Hippocampal formation (tissue), 2 donors: ENCODE measurements around the gene TUBG1.
A peak's percentile ranks its signal among the peaks of the same experiment; 100 is the strongest.
"Not testable (repeated sequence)": the region's sequence is repeated elsewhere in the genome, so short reads cannot be mapped to it uniquely, and the experiment has no call there.

ENCODE experiments used
- DNase-seq, 2 donors: peaks; one replicate each; lab custom pipeline; 2025; lab: John Stamatoyannopoulos, UW

The TUBG1 gene

GRCh38 chr17:42623732-42624596, 14.5 kb downstream of the TUBG1 start:
- no peak for DNase-seq

GRCh38 chr17:42627032-42627764, 17.7 kb downstream of the TUBG1 start:
- DNase-seq = not testable (repeated sequence)

DNA sequence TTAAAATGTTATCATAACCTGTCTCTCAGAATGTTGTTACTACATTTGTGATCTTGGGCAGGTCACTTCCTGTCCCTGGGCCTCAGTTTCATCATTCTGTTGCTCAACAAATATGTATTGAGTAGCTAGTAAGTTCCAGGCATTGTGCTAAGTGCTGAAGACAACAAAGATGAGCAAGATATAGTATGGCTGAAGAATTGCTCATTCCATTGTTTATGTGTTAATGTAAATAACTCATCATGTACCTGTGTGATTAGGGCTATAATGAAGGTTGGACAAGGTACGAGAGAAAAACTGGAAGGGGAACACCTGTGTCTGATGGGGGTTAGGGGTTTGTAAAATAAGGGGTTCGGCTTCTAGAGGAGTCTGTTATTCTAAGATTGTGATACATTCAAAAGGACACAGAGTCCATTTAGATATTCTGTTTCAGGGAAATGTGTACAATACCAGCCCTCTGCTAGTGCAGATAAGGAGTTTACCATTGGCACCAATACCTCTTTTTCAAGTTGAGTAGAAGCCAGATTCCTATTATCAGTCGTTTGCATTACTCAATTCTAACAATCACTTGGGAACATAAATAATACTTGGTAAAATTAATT, 20.0 kb downstream of the TUBG1 start:
- no peak for DNase-seq

DNA sequence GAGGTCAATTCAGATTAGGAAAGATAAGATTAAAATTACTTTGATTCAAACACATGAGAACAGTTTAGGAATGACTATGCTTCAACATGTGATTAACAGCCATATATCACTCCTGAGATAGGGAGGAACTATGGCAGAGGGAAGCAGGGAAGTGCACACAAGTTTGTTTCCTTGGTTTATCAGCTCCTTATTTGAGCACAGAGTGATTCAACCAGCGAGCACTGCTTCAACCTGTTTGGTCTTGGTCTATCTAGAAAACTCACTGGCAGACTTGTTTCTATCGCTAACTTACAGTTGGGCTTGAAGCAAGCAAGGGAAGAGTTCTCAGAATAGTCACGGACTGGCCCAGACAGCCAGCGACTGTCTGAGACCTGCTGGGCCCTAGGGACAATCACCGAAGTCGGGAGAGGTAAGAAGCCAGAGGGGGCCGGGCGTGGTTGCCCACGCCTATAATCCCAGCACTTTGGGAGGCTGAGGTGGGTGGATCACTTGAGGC, 23.5 kb downstream of the TUBG1 start:
- DNase-seq = no peak

GRCh38 chr17:42639525-42640113, 30.1 kb downstream of the TUBG1 start:
- no peak for DNase-seq

DNA sequence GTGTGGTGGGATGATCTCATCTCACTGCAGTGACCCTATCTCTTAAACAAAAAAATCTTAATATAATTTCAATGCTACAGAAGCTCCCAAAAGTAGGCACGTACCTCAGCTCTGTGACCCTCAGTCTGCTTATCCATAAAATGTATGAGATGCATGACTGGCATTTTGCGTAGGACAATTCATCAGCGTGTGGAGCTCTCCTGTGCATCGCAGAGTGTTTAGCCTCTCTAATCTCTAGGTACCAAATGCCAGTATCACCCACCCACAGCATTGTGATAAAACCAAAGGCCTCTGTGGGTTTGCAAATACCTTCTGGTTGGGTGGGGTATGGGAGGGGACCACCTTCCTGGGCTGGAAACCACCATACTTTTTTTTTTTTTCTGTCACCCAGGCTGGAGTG, 30.6 kb downstream of the TUBG1 start:
- DNase-seq = no peak

DNA sequence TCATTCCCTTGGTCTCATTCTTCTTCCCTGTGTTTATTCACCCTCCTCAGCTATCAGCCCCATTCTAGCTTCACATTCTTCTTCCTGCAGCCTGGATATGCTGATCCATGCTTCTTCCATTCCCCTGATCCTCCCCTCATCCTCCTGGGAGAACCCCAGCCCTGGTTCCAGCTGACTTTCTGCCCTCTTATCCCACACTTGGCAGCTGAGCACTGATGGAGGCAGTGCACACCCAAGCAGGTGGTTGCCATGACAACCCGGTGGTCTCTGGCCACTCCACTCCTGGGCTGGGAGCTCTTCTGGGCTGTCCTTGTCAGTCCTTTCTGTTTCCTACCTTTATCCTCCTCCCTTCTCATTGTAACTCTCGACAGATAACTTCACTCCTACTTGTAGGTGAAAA, 32.9 kb downstream of the TUBG1 start:
- no peak for DNase-seq

DNA sequence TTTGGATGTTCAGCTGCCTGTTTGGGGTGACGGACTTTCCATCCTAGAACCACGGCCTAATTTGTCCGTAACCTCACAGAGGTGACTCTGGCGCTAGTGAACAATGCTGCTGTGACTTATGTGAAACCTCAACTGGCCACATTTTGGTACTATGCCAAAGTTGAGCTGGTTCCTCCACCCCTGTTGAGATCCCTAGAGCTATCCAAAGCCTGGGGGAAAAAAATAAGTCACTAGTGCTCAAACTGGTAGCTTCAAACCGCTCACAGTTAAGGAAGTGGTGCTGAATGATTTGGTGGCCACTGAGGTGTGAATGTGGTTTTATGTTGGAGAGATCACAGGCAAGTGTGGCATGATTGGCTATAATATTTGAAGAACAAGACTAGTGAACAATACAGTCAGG, 38.3 kb downstream of the TUBG1 start:
- no peak for DNase-seq

- no peak for DNase-seq
Measured at GRCh38 chr17:42651392-42651791, 41.9 kb downstream of the TUBG1 start.

GRCh38 chr17:42653179-42654124, 44.0 kb downstream of the TUBG1 start:
- peak; percentile 13 to 34 for DNase-seq

- DNase-seq = no peak
Measured at GRCh38 chr17:42655528-42655927, 46.0 kb downstream of the TUBG1 start.

GRCh38 chr17:42657824-42658588, 48.5 kb downstream of the TUBG1 start:
- no peak for DNase-seq

- peak; percentile 61 to 88 for DNase-seq
Measured at GRCh38 chr17:42659079-42659931, 49.8 kb downstream of the TUBG1 start, which contains the start of gene TUBG2. TSS of gene TUBG2 (plus strand) at chr17:42659284. CDS start at chr17:42659504, 220 bp downstream.

- DNase-seq = not testable (repeated sequence)
Measured at GRCh38 chr17:42659932-42660274, 50.4 kb downstream of the TUBG1 start.

- DNase-seq = no peak
Measured at GRCh38 chr17:42660692-42661345, 51.3 kb downstream of the TUBG1 start.
